Endothelial cell of umbilical vein (primary cell): ENCODE measurements around the gene TBRG1. TPM values are rescaled to one million over a fixed set of nuclear protein-coding genes. Genes with fewer than 3 reads are reported as not detected.
A peak's percentile ranks its signal among the peaks of the same experiment; 100 is the strongest.

Experiments used
- BruUV-seq: library from RNA; stranded (reverse); fragments of 400-500 nt; replicated peaks from 2 replicates; lab custom pipeline; 2021; lab: Mats Ljungman, UMichigan
- CTCF ChIA-PET: fragments of 300-600, 350-600 bp; sonication (Branson Sonifier 250); formaldehyde crosslinking; loops from one replicate; lab custom pipeline; 2021; ENCODE audit warnings: antibody characterized with exemption, inconsistent platforms; lab: Charles Lee
- POLR2A ChIA-PET: fragments of 300-600, 350-600 bp; sonication (Branson Sonifier 250); formaldehyde crosslinking; loops from one replicate; lab custom pipeline; 2021; ENCODE audit warnings: antibody characterized with exemption, inconsistent platforms; lab: Charles Lee
- DNase-seq: peaks from one replicate; pipeline ENCODE4 v3.0.0-alpha.2; 2011; ENCODE audit warnings: low read depth, low spot score
- FAIRE-seq: peaks from 2 replicates; lab custom pipeline; 2011; peaks lifted over from hg19 to GRCh38; lab: Jason Lieb, UNC
- H2AFZ ChIP-seq: 2 replicates; pipeline ENCODE4 v1.6.0; 2012; ENCODE audit warnings: low read depth, low read length, control low read depth, inconsistent platforms
- H3K27ac ChIP-seq: 2 replicates; pipeline ENCODE4 v1.5.1; 2011; ENCODE audit warnings: low read depth, mild to moderate bottlenecking, control low read depth, low read length, moderate library complexity; ENCODE audit not compliant: insufficient read depth
- H3K27me3 ChIP-seq, 2 experiments: 2 replicates each; pipeline versions ENCODE4 v1.6.0 to v1.6.1; 2011; ENCODE audit warnings: low read length in 2 of 2, mixed read lengths in 1 of 2; ENCODE audit not compliant: control insufficient read depth in 2 of 2, insufficient read depth in 2 of 2
- H3K36me3 ChIP-seq, 2 experiments: 2 replicates in 1 of 2; 3 replicates in 1 of 2; pipeline ENCODE4 v1.5.1; 2011; ENCODE audit warnings: low read length in 2 of 2, mild to moderate bottlenecking in 1 of 2, moderate library complexity in 1 of 2; ENCODE audit not compliant: control insufficient read depth in 2 of 2, insufficient read depth in 2 of 2; ENCODE audit errors: extremely low read depth in 1 of 2
- H3K4me1 ChIP-seq: 3 replicates; pipeline ENCODE4 v1.5.1; 2011; ENCODE audit warnings: mild to moderate bottlenecking, low read length; ENCODE audit not compliant: control insufficient read depth, insufficient read depth; ENCODE audit errors: extremely low read depth
- H3K4me2 ChIP-seq: 2 replicates; pipeline ENCODE4 v1.6.1; 2011; ENCODE audit warnings: low read length, control low read depth, mixed read lengths; ENCODE audit not compliant: insufficient read depth
- H3K4me3 ChIP-seq, 3 experiments: fragments of 200-600 bp in 1 of 3; sonication (generic), shearing (Covaris generic) in 1 of 3; replicated peaks in 1 of 3; 2 replicates each; pipeline ENCODE4 v1.5.1; 2011 to 2016; ENCODE audit warnings: control low read depth in 3 of 3, low read length in 3 of 3, mild to moderate bottlenecking in 2 of 3, inconsistent platforms in 1 of 3, low read depth in 1 of 3, moderate library complexity in 1 of 3; ENCODE audit not compliant: insufficient read depth in 1 of 3
- H3K79me2 ChIP-seq: 2 replicates; pipeline ENCODE4 v1.6.0; 2012; ENCODE audit warnings: low read length, inconsistent platforms; ENCODE audit not compliant: control insufficient read depth, insufficient read depth
- H3K9ac ChIP-seq: replicated peaks from 2 replicates; pipeline ENCODE3; 2011; ENCODE audit warnings: low read length, control low read depth; ENCODE audit not compliant: insufficient read depth; ENCODE audit errors: extremely low read depth
- H3K9me1 ChIP-seq: replicated peaks from 3 replicates; pipeline ENCODE4 v1.6.0; 2011; ENCODE audit warnings: mild to moderate bottlenecking, low read length; ENCODE audit not compliant: control insufficient read depth, insufficient read depth; ENCODE audit errors: extremely low read depth
- H3K9me3 ChIP-seq: replicated peaks from 2 replicates; pipeline ENCODE4 v1.5.1; 2012; ENCODE audit warnings: low read length, inconsistent platforms; ENCODE audit not compliant: control insufficient read depth, insufficient read depth
- H4K20me1 ChIP-seq: replicated peaks from 2 replicates; pipeline ENCODE3; 2011; ENCODE audit warnings: mild to moderate bottlenecking, low read length; ENCODE audit not compliant: control insufficient read depth, insufficient read depth; ENCODE audit errors: extremely low read depth
- CTCF ChIP-seq, 2 donors: IDR thresholded peaks; 1 replicate in 1 of 2; 2 replicates in 1 of 2; pipeline ENCODE4 v1.5.1; 2011; ENCODE audit warnings: low read length in 2 of 2, mild to moderate bottlenecking in 2 of 2, moderate library complexity in 2 of 2, control low read depth in 1 of 2, inconsistent platforms in 1 of 2, low read depth in 1 of 2; ENCODE audit not compliant: insufficient read depth in 1 of 2; ENCODE audit errors: extremely low read depth in 1 of 2
- GATA2 ChIP-seq: IDR thresholded peaks from 2 replicates; pipeline ENCODE4 v1.7.0; 2011; ENCODE audit warnings: low read depth, mild to moderate bottlenecking, moderate library complexity, mixed read lengths, low read length; ENCODE audit not compliant: insufficient read length, insufficient read depth
- JUN ChIP-seq: IDR thresholded peaks from 2 replicates; pipeline ENCODE4 v1.6.1; 2011; ENCODE audit warnings: borderline replicate concordance, low read depth; ENCODE audit not compliant: insufficient read length, insufficient read depth
- MYC ChIP-seq: IDR thresholded peaks from one replicate; pipeline ENCODE4 v1.6.1; 2011; ENCODE audit warnings: mild to moderate bottlenecking, low read depth, low read length
- POLR2AphosphoS5 ChIP-seq: IDR thresholded peaks from 2 replicates; pipeline ENCODE4 v1.6.1; 2012; ENCODE audit warnings: low read depth, mild to moderate bottlenecking, control low read depth, low read length, moderate library complexity; ENCODE audit not compliant: insufficient read depth
- dilution Hi-C: fragments of 300-500 bp; cut with MboI; formaldehyde crosslinking; loops from one replicate; pipeline ENCODE4 v1.15.0; 2019; ENCODE audit warnings: low sequenced_read_pairs; ENCODE audit not compliant: extremely low pct_ligation_motif_present
- intact Hi-C: fragments of 100-400 bp; cut with micrococcal nuclease; formaldehyde crosslinking; loops from one replicate; pipeline ENCODE4 v1.10.0; 2022
- polyA plus RNA-seq, 4 experiments: library from polyadenylated mRNA; depleted of rRNA in 3 of 4; stranded (reverse) in 3 of 4; unstranded in 1 of 4; fragments of >200 nt; gene quantifications; 2 replicates each; pipeline versions ENCODE4 v1.2.1 to v1.2.3, GENCODE V29; 2011 to 2012; ENCODE audit warnings: missing spikeins in 1 of 4
- total RNA-seq: library from RNA; stranded (reverse); gene quantifications from 2 replicates; pipeline ENCODE4 v1.2.3, GENCODE V29; 2021
- TF ChIP-seq, protein P1 (sequence below): IDR thresholded peaks from 2 replicates; pipeline ENCODE4 v1.6.1; 2011; ENCODE audit not compliant: insufficient read depth, insufficient read length

TBRG1 gene
- total and polyA plus RNA-seq, 2 donors (not counting 3 experiments of a cell fraction or from before 2014, with no cell fraction given) = 22.4 to 29.6 TPM

DNA sequence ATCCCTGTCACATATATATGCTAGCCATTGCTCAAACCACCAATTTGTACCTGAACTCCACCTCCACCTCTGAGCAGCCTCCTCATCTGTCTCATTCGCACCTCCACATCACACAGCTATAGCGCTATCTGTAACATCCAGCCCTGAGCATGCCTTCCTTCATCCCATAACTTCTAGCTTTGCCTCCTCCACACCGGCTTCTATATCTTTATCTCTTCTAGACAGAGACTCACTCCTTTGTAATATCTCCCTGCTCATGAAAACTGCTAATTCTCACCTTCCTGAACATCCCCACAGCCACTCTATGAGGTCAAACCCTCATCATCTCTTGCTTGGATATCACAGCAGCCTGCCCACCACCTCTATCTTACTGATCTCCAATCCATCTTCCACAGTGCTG lies 44.9 kb downstream of the TBRG1 start:
- Histone ChIP-seq H3K27me3 (no peaks in the 10 kb centered on the region), H3K9ac (no peak overlapping the region), H3K4me3 (no peak overlapping the region), H3K4me2 (no peak overlapping the region), H4K20me1 (no peaks in the 10 kb centered on the region), H3K79me2 (no peaks in the 10 kb centered on the region), H2AFZ (no peak overlapping the region), H3K4me1 (peaks cover 4% of the 10 kb centered on the region), H3K9me3 (no peaks in the 10 kb centered on the region), H3K36me3 (no peaks in the 10 kb centered on the region), H3K27ac (no peak overlapping the region), H3K9me1 (no peaks in the 10 kb centered on the region)
- no TSS peak for BruUV-seq
- POLR2A ChIA-PET = no interaction called here
- FAIRE-seq (no peak), DNase-seq (no peak)
- no peak for TF ChIP-seq MYC
- TF ChIP-seq, protein P1, sequence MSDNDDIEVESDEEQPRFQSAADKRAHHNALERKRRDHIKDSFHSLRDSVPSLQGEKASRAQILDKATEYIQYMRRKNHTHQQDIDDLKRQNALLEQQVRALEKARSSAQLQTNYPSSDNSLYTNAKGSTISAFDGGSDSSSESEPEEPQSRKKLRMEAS = no peak
- TF ChIP-seq JUN = no peak
- no peak for TF ChIP-seq GATA2
- intact Hi-C loops = no loop called here
- CTCF ChIA-PET = interaction anchor here (1.0 to 1.5 kb wide), 2 partner anchors 95 to 169 kb away, joined by 3 to 8 read pairs; no protein-coding TSS in a partner anchor
- dilution Hi-C loops = loop anchor here (10.0 kb wide), 1 partner anchor 167 kb away; no protein-coding TSS in a partner anchor

GRCh38 chr11:124669193-124669592 lies 46.5 kb downstream of the TBRG1 start:
- no TSS peak for BruUV-seq
- H3K9ac ChIP-seq = no peak overlapping the region
- no peaks in the 10 kb centered on the region for H3K36me3 ChIP-seq
- H3K27ac ChIP-seq = no peak overlapping the region
- H3K4me2 ChIP-seq = no peak overlapping the region
- no peaks in the 10 kb centered on the region for H4K20me1 ChIP-seq
- CTCF ChIA-PET = interaction anchor here (0.6 to 8.9 kb wide), 45 partner anchors 10 to 207 kb away, joined by 3 to 267 read pairs (median 6); partner anchors contain the start of genes ESAM, MSANTD2, NRGN and ROBO3
- no peaks in the 10 kb centered on the region for H3K27me3 ChIP-seq
- no peak overlapping the region for H2AFZ ChIP-seq
- no peak overlapping the region for H3K4me3 ChIP-seq
- TF ChIP-seq CTCF (IDR thresholded peaks at IDR 0.05; ENCODE audit: extremely low read depth in 1 of 2, insufficient read depth in 1 of 2, low read depth in 1 of 2, low read length in 2 of 2) = peak; percentile 61 to 66
- TF ChIP-seq POLR2AphosphoS5 = no peak
- H3K4me1 ChIP-seq = peaks cover 12% of the 10 kb centered on the region
- POLR2A ChIA-PET = interaction anchor here (1.0 to 1.5 kb wide), 3 partner anchors 84 to 168 kb away, joined by 4 to 5 read pairs (median 4); no protein-coding TSS in a partner anchor
- H3K9me3 ChIP-seq = no peaks in the 10 kb centered on the region
- peak; percentile 64 for DNase-seq
- no peaks in the 10 kb centered on the region for H3K9me1 ChIP-seq
- dilution Hi-C loops = loop anchor here (10.0 kb wide), 1 partner anchor 166 kb away; no protein-coding TSS in a partner anchor
- peak; percentile 93 for FAIRE-seq
- intact Hi-C loops = loop anchor here (1.0 kb wide), 8 partner anchors 25 to 198 kb away; no protein-coding TSS in a partner anchor
- no peaks in the 10 kb centered on the region for H3K79me2 ChIP-seq
